Activated CD4-positive, alpha-beta T cell treated with anti-CD3 and anti-CD28 coated beads for 36 hours (primary cell): Measurements from ENCODE around the gene CAMK2A. TPM values are rescaled to one million over a fixed set of nuclear protein-coding genes. Genes with fewer than 3 reads are reported as not detected.

ENCODE experiments used
- ATAC-seq: fragments of 200-7000 bp; cut with Tn5 transposase; one replicate; pipeline ENCODE4 v1.10.0; 2021; ENCODE audit warnings: mild to moderate bottlenecking, moderate library complexity
- CTCF ChIA-PET: fragments of 350-600 bp; sonication (Branson Sonifier 250); formaldehyde crosslinking; loops from one replicate; lab custom pipeline; 2021; ENCODE audit warnings: antibody characterized with exemption; lab: Charles Lee
- POLR2A ChIA-PET: fragments of 350-600 bp; sonication (Branson Sonifier 250); formaldehyde crosslinking; loops from one replicate; lab custom pipeline; 2021; ENCODE audit warnings: antibody characterized with exemption, inconsistent platforms; lab: Charles Lee
- DNase-seq: peaks from one replicate; pipeline ENCODE4 v3.0.0-alpha.2; 2020
- H3K27ac Mint-ChIP-seq: one replicate; pipeline ENCODE4 v1.8.0; 2021; ENCODE audit warnings: mixed read lengths
- H3K27me3 Mint-ChIP-seq: one replicate; pipeline ENCODE4 v1.8.0; 2021; ENCODE audit warnings: mixed read lengths
- H3K36me3 Mint-ChIP-seq: one replicate; pipeline ENCODE4 v1.8.0; 2021; ENCODE audit warnings: low read depth, mixed read lengths
- H3K4me1 Mint-ChIP-seq: one replicate; pipeline ENCODE4 v1.8.0; 2021; ENCODE audit warnings: mixed read lengths
- H3K4me3 Mint-ChIP-seq: one replicate; pipeline ENCODE4 v1.8.0; 2021; ENCODE audit warnings: mild to moderate bottlenecking, moderate library complexity, mixed read lengths
- H3K9me3 Mint-ChIP-seq: one replicate; pipeline ENCODE4 v1.8.0; 2021; ENCODE audit warnings: low read depth, mixed read lengths
- intact Hi-C, 2 experiments: fragments of 100-400 bp; cut with DNase I in 1 of 2; cut with micrococcal nuclease in 1 of 2; formaldehyde crosslinking; loops; one replicate each; pipeline versions ENCODE4 v1.14.2 to v1.15.1; 2022 to 2024; cut with DNase I, micrococcal nuclease
- total RNA-seq, 2 experiments: library from RNA; stranded (reverse); gene quantifications; one replicate each; pipeline ENCODE4 v1.2.3, GENCODE V29; 2021

The CAMK2A gene
- total RNA-seq, 2 experiments from 2014 or later, result not detected

DNA sequence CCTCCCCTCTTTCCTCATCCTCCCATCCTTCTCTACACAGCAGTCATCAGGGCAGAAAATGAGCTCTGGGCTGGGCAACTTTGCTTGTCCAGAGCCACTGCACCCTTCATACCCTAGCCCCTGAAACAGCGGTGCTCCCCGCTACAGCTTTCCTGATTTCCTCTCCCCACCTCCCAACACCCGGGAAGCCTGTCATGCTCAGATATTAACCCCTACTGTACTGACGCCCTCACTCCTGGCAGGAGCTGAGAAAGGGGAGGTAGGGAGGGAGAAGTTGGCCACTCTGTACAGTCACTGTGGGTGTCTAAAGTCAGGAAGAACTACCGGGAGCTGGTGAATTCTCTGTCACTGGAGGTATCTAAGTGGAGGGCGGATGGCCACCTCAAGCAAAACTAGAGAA, 782 bp downstream of the CAMK2A start:
- intact Hi-C loops, result no loop called here
- Mint-ChIP-seq H3K27me3 (no peaks in the 10 kb centered on the region), H3K9me3 (no peaks in the 10 kb centered on the region), H3K36me3 (no peaks in the 10 kb centered on the region), H3K4me1 (no peaks in the 10 kb centered on the region), H3K27ac (no peak overlapping the region), H3K4me3 (no peak overlapping the region)
- ATAC-seq (no peak), DNase-seq (no peak)
- CTCF ChIA-PET, result interaction anchor here (0.7 to 0.9 kb wide), 2 partner anchors 61 to 178 kb away, joined by 3 read pairs; no protein-coding TSS in a partner anchor
- POLR2A ChIA-PET, result no interaction called here

- ChIA-PET CTCF (interaction anchor here (0.9 kb wide), 1 partner anchor 61 kb away, joined by 3 read pairs; no protein-coding TSS in a partner anchor), POLR2A (no interaction called here)
These were observed 1.2 kb downstream of the CAMK2A start for GRCh38 chr5:150288361-150288760.

GRCh38 chr5:150286820-150287219, 2.8 kb downstream of the CAMK2A start:
- H3K9me3 Mint-ChIP-seq, result no peaks in the 10 kb centered on the region
- H3K4me3 Mint-ChIP-seq, result no peak overlapping the region
- H3K4me1 Mint-ChIP-seq, result no peaks in the 10 kb centered on the region
- DNase-seq (peak; percentile 17), ATAC-seq (peak; percentile 65)
- ChIA-PET POLR2A (no interaction called here), CTCF (interaction anchor here (0.8 to 0.9 kb wide), 2 partner anchors 19 to 173 kb away, joined by 3 read pairs; no protein-coding TSS in a partner anchor)
- H3K27me3 Mint-ChIP-seq, result no peaks in the 10 kb centered on the region
- H3K36me3 Mint-ChIP-seq, result no peaks in the 10 kb centered on the region
- H3K27ac Mint-ChIP-seq, result no peak overlapping the region
- intact Hi-C loops, result no loop called here

More at GRCh38 chr5:150288361-150288760, 1.2 kb downstream of the CAMK2A start:
- H3K4me3 Mint-ChIP-seq, result no peak overlapping the region
- ATAC-seq (no peak), DNase-seq (no peak)
- intact Hi-C loops, result no loop called here
- no peaks in the 10 kb centered on the region for H3K9me3 Mint-ChIP-seq
- no peaks in the 10 kb centered on the region for H3K36me3 Mint-ChIP-seq
- no peaks in the 10 kb centered on the region for H3K4me1 Mint-ChIP-seq
- no peak overlapping the region for H3K27ac Mint-ChIP-seq
- H3K27me3 Mint-ChIP-seq, result no peaks in the 10 kb centered on the region

DNA sequence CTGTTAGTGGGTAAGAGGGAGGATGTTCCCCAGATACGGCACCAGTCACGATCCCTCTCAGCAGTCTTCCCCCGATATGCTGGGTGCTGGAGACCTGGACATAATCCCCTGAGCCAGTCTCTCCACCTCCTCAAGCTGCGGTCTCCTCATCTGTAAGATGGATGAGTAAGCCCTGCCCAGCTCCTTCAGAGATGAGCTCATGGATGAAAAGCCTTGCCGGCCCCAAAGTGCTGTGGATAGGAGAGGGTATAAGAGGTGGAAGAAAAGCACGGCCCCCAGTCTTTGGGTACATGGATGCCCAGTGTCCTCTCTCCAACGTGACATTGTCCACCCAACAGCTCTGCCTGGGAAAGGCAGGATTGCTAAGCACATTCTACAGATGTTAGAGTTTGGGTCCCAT, 4.5 kb downstream of the CAMK2A start:
- H3K36me3 Mint-ChIP-seq, result no peaks in the 10 kb centered on the region
- intact Hi-C loops, result no loop called here
- H3K9me3 Mint-ChIP-seq, result no peaks in the 10 kb centered on the region
- ATAC-seq (no peak), DNase-seq (no peak)
- ChIA-PET CTCF (interaction anchor here (0.6 kb wide), 1 partner anchor 90 kb away, joined by 3 read pairs; no protein-coding TSS in a partner anchor), POLR2A (no interaction called here)
- no peaks in the 10 kb centered on the region for H3K27me3 Mint-ChIP-seq
- H3K4me1 Mint-ChIP-seq, result no peaks in the 10 kb centered on the region
- no peak overlapping the region for H3K27ac Mint-ChIP-seq
- no peak overlapping the region for H3K4me3 Mint-ChIP-seq

DNA sequence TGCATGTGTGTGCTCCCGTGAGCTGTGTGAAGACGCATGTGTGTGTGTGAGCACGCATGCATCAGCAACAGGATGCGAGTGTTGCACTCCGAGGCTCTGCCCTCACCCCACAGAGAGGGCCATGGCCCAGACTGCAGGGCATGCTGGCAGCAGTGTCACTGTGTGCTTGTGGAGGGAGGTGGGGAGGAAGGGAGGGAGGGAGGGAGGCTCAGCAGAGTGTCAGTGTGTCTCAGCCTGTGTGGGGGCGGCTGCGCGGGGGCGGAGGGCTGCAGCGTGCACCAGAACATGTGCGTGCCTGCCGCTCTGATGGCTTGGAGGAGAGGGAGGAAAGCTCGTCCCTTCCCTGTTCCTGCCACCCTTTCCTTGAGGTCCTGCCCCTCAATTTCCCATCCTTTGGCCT, 5.3 kb downstream of the CAMK2A start:
- no peaks in the 10 kb centered on the region for H3K36me3 Mint-ChIP-seq
- ATAC-seq, result no peak
- H3K4me1 Mint-ChIP-seq, result no peaks in the 10 kb centered on the region
- H3K4me3 Mint-ChIP-seq, result no peak overlapping the region
- no peak for DNase-seq
- CTCF ChIA-PET, result no interaction called here
- H3K27me3 Mint-ChIP-seq, result no peaks in the 10 kb centered on the region
- no peak overlapping the region for H3K27ac Mint-ChIP-seq
- no peaks in the 10 kb centered on the region for H3K9me3 Mint-ChIP-seq
- intact Hi-C loops, result no loop called here
- POLR2A ChIA-PET, result no interaction called here

DNA sequence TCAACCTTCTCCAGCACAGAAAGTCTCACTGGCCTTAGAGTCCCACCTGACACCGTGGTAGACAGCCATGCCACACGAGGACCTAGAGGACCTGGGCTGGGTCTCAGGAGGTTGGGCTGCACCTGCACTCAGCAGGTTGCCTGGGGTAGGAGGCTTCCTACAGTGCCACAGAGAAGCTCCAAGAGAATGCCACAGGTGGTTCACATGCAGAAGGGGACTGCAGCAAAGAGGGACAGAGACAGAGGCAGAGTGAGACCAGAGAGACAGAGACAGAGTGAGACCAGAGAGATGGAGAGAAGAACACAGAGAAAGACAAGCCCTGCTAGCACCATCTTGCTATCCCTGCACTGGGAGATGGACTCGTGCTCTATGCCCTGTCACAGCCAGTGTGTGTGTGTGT, 5.7 kb downstream of the CAMK2A start:
- DNase-seq (no peak), ATAC-seq (no peak)
- no peaks in the 10 kb centered on the region for H3K4me1 Mint-ChIP-seq
- ChIA-PET POLR2A (no interaction called here), CTCF (interaction anchor here (0.6 to 0.8 kb wide), 2 partner anchors 211 to 729 kb away, joined by 3 read pairs; no protein-coding TSS in a partner anchor)
- H3K27me3 Mint-ChIP-seq, result no peaks in the 10 kb centered on the region
- intact Hi-C loops, result no loop called here
- no peaks in the 10 kb centered on the region for H3K36me3 Mint-ChIP-seq
- H3K9me3 Mint-ChIP-seq, result no peaks in the 10 kb centered on the region
- H3K4me3 Mint-ChIP-seq, result no peak overlapping the region
- H3K27ac Mint-ChIP-seq, result no peak overlapping the region

DNA sequence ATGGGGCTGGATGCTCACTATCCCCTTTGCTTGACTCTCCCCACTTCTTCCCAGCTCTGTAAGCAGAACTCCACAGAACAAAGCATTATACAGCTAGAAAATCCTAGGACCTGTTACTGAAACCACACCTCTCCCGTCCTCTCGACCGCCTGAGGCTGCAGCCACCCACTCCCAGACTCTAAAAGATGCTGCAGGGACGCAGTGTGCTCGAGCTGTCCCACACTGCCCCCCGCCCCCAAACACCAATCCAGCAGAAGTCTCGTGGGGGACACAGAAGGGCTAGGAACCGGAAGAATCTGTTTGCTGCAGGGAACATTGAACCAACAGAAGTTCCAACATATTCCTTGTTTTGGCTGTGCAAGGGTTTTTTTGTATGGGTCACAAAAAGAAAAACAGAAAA, 7.6 kb downstream of the CAMK2A start:
- ChIA-PET CTCF (interaction anchor here (0.5 kb wide), 1 partner anchor 321 kb away, joined by 4 read pairs; no protein-coding TSS in a partner anchor), POLR2A (no interaction called here)
- DNase-seq, result no peak
- no peak overlapping the region for H3K27ac Mint-ChIP-seq
- ATAC-seq, result no peak
- peaks cover 2% of the 10 kb centered on the region for H3K27me3 Mint-ChIP-seq
- H3K4me3 Mint-ChIP-seq, result no peak overlapping the region
- H3K36me3 Mint-ChIP-seq, result no peaks in the 10 kb centered on the region
- H3K4me1 Mint-ChIP-seq, result no peaks in the 10 kb centered on the region
- intact Hi-C loops, result no loop called here
- no peaks in the 10 kb centered on the region for H3K9me3 Mint-ChIP-seq

DNA sequence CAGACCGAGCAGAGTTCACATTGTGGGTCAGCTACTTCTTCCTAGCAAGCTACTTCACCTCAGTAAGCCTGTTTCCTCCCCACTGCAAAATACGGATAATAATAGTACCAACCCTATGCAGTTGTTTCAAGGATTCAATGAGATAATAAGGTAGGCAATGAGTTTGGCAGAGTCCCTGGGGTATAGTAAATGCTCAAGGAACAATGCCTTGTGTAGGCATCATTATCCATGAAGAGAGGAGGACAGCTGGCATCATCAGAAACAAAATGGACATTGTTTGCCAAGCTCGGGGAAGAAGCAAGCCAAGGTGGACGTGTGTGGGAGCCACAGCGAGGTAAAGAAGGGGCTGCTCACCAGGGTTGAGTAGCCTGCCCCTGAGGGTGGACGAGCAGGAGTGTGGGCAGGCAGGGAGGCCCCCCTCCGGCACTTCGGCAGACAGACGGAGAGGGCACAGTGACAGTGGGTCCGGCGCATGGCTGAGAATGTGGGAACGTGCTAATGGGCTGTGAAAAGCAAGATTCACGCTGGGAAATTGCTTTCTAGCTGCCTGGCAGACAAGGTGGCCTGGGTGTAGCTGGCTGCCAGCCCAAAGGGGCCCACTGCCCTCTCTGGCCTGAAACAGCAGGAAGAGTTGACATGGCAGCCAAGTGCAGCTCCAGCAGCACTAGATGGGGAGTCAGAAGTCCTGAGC, 10.1 kb downstream of the CAMK2A start:
- Mint-ChIP-seq H3K4me1 (no peaks in the 10 kb centered on the region), H3K36me3 (no peaks in the 10 kb centered on the region), H3K27me3 (peaks cover 5% of the 10 kb centered on the region), H3K4me3 (no peak overlapping the region), H3K27ac (no peak overlapping the region), H3K9me3 (no peaks in the 10 kb centered on the region)
- ATAC-seq, result no peak
- intact Hi-C loops, result no loop called here
- ChIA-PET POLR2A (no interaction called here), CTCF (no interaction called here)
- DNase-seq, result no peak

GRCh38 chr5:150278916-150279315, 10.7 kb downstream of the CAMK2A start:
- ATAC-seq, result no peak
- intact Hi-C loops, result no loop called here
- no peaks in the 10 kb centered on the region for H3K36me3 Mint-ChIP-seq
- DNase-seq, result no peak
- peaks cover 5% of the 10 kb centered on the region for H3K27me3 Mint-ChIP-seq
- CTCF ChIA-PET, result interaction anchor here (1.0 kb wide), 1 partner anchor 160 kb away, joined by 3 read pairs; no protein-coding TSS in a partner anchor
- no peaks in the 10 kb centered on the region for H3K9me3 Mint-ChIP-seq
- POLR2A ChIA-PET, result no interaction called here
- no peak overlapping the region for H3K4me3 Mint-ChIP-seq
- no peaks in the 10 kb centered on the region for H3K4me1 Mint-ChIP-seq
- H3K27ac Mint-ChIP-seq, result no peak overlapping the region

DNA sequence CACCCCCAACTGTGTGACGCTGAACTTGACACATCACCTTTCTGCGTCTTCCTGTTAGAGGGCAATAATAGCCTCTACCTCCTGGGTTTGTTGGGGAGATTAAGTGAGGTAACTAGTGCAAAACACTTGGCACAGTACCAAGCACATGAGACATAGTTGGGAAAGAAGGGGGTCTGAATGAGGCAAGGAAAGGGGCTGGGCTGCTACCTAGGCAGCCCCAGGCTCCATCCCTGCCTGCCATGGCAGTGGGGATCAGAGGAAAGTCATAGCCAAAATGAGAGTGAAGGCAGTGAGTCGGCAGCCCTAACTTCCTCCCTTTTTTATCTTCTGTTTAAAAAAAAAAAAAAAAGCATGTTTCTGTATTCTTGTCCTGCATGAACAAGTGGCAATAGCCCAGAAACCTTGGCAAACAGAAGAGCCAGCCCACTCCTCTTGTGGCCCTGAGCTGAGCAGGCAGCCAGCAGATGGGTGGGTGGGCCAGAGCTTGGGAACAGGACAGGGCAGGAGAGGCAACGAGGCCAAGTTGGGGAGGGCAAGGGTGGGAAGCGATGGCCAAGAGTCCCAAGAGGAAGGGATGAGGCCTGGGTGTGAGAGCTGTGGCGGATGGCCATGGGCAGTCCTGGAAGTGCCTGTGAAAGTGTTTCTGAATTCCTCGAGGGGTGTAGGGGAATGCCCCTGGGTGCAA, 11.4 kb downstream of the CAMK2A start:
- Mint-ChIP-seq H3K36me3 (no peaks in the 10 kb centered on the region), H3K27ac (no peak overlapping the region), H3K4me3 (no peak overlapping the region), H3K4me1 (no peaks in the 10 kb centered on the region), H3K27me3 (peaks cover 5% of the 10 kb centered on the region), H3K9me3 (no peaks in the 10 kb centered on the region)
- intact Hi-C loops, result no loop called here
- POLR2A ChIA-PET, result no interaction called here
- CTCF ChIA-PET, result interaction anchor here (0.6 to 1.0 kb wide), 2 partner anchors 22 to 160 kb away, joined by 3 read pairs; no protein-coding TSS in a partner anchor
- ATAC-seq (no peak), DNase-seq (no peak)

DNA sequence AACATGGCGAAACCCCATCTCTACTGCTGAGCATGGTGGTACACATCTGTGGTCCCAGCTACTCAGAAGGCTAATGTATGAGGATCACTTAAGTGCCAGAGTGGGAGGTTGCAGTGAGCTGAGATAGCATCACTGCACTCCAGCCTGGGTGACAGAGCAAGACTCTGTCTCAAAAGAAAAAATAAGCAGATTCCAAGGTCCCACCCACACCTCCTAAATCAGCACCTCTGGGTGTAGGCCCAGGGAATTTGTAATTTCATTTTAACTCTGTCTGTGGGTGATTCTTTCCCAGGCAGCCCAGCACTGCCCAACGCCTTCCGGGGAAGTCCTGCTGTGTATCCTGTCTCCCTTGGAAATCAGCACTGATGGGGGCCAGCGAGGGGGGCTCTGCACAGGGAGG, 12.5 kb downstream of the CAMK2A start:
- H3K4me3 Mint-ChIP-seq, result no peak overlapping the region
- ATAC-seq (no peak), DNase-seq (no peak)
- intact Hi-C loops, result no loop called here
- no peaks in the 10 kb centered on the region for H3K9me3 Mint-ChIP-seq
- H3K27me3 Mint-ChIP-seq, result peaks cover 5% of the 10 kb centered on the region
- H3K4me1 Mint-ChIP-seq, result no peaks in the 10 kb centered on the region
- H3K36me3 Mint-ChIP-seq, result no peaks in the 10 kb centered on the region
- POLR2A ChIA-PET, result no interaction called here
- no peak overlapping the region for H3K27ac Mint-ChIP-seq
- CTCF ChIA-PET, result no interaction called here

DNA sequence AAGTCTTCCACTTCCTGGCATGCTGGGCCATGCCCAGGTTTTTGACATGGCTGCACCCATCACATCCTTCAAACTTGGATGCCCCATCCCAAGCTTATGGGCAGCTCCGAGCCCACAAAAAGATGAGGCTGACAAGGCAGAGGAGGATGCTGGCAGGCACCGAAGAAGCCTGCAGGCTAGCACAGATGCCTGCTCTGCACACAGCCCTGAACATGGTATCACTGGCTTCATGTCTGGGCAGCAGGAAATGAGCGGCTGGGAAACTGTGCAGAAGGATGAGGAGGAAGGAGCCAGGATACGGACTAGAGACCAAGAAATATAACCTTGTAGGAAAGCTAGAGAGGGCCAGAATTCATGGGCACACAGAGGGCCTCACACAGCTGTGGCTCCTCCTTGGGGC, 14.8 kb downstream of the CAMK2A start:
- Mint-ChIP-seq H3K27me3 (peaks cover 5% of the 10 kb centered on the region), H3K4me3 (no peak overlapping the region), H3K4me1 (no peaks in the 10 kb centered on the region), H3K36me3 (no peaks in the 10 kb centered on the region), H3K27ac (no peak overlapping the region), H3K9me3 (no peaks in the 10 kb centered on the region)
- ChIA-PET POLR2A (no interaction called here), CTCF (interaction anchor here (0.6 to 1.2 kb wide), 2 partner anchors 13 to 162 kb away, joined by 3 to 7 read pairs; no protein-coding TSS in a partner anchor)
- ATAC-seq, result no peak
- DNase-seq, result no peak
- intact Hi-C loops, result no loop called here
